Measurements from ENCODE around the gene RNASEH2B.
A peak's percentile ranks its signal among the peaks of the same experiment; 100 is the strongest.

RNASEH2B gene

GRCh38 chr13:50957620-50958019 is 48.0 kb downstream of the RNASEH2B start:
- Histone ChIP-seq H3K27me3 (ENCODE audit: insufficient read depth, low read depth) (no peaks in the 10 kb centered on the region), H3K27ac (no peak overlapping the region), H3K4me3 (IDR thresholded peaks at IDR 0.05; ENCODE audit: insufficient read depth, low read depth, low read length) (no peak overlapping the region), H3K4me1 (ENCODE audit: low read depth, poor library complexity, severe bottlenecking) (no peaks in the 10 kb centered on the region), H4K20me1 (ENCODE audit: insufficient read depth) (no peaks in the 10 kb centered on the region), H3K9ac (no peak overlapping the region), H3K36me3 (ENCODE audit: insufficient read depth) (no peaks in the 10 kb centered on the region), H3K4me2 (no peak overlapping the region), H2AFZ (ENCODE audit: low read depth) (no peak overlapping the region), H3K79me2 (ENCODE audit: insufficient read depth, low read depth) (no peaks in the 10 kb centered on the region)
- no peak for TF ChIP-seq CTCF (conservative IDR thresholded peaks at IDR 0.05; ENCODE audit: low read depth, low read length)

GRCh38 chr13:50969691-50970090 is 60.1 kb downstream of the RNASEH2B start:
- TF ChIP-seq CTCF (conservative IDR thresholded peaks at IDR 0.05; ENCODE audit: low read depth, low read length) = peak; percentile 34; the same call in 1 of the 2 replicates

GRCh38 chr13:50970956-50971355 is 61.4 kb downstream of the RNASEH2B start:
- Histone ChIP-seq H3K27me3 (ENCODE audit: insufficient read depth, low read depth) (no peaks in the 10 kb centered on the region), H2AFZ (ENCODE audit: low read depth) (no peak overlapping the region), H3K4me1 (ENCODE audit: low read depth, poor library complexity, severe bottlenecking) (peaks cover 24% of the 10 kb centered on the region), H4K20me1 (ENCODE audit: insufficient read depth) (no peaks in the 10 kb centered on the region), H3K79me2 (ENCODE audit: insufficient read depth, low read depth) (no peaks in the 10 kb centered on the region), H3K4me2 (no peak overlapping the region), H3K4me3 (IDR thresholded peaks at IDR 0.05; ENCODE audit: insufficient read depth, low read depth, low read length) (no peak overlapping the region), H3K36me3 (ENCODE audit: insufficient read depth) (no peaks in the 10 kb centered on the region), H3K27ac (no peak overlapping the region), H3K9ac (no peak overlapping the region)
- TF ChIP-seq CTCF (conservative IDR thresholded peaks at IDR 0.05; ENCODE audit: low read depth, low read length) = no peak

More at GRCh38 chr13:50969691-50970090, 60.1 kb downstream of the RNASEH2B start:
- Histone ChIP-seq H3K9ac (peak overlapping the region; percentile 26; the same call in 1 of the 2 replicates), H4K20me1 (ENCODE audit: insufficient read depth) (no peaks in the 10 kb centered on the region), H3K4me2 (peak overlapping the region; percentile 79), H2AFZ (ENCODE audit: low read depth) (no peak overlapping the region), H3K36me3 (ENCODE audit: insufficient read depth) (no peaks in the 10 kb centered on the region), H3K4me3 (IDR thresholded peaks at IDR 0.05; ENCODE audit: insufficient read depth, low read depth, low read length) (no peak overlapping the region), H3K27me3 (ENCODE audit: insufficient read depth, low read depth) (no peaks in the 10 kb centered on the region), H3K4me1 (ENCODE audit: low read depth, poor library complexity, severe bottlenecking) (peaks cover 24% of the 10 kb centered on the region), H3K79me2 (ENCODE audit: insufficient read depth, low read depth) (no peaks in the 10 kb centered on the region), H3K27ac (peak overlapping the region; percentile 67)

DNA sequence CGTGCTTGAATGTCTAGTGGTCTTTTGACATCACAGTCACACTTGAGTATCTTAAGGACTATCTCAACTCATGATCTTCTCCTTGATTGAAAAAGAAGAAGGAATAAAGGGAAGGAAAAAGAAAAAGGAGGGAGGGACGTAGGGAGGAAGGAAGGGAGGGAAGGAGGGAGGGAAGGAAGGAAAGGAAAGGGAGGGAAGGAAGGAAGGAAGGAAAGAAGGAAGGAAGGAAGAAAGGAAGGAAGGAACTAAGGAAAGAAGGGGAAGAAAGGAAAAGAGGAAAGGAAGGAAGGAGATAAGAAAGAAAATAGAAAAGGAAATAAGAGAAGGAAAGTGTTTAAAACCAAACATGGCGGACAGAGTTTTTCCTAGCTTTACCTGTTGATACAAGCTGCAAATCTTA is 64.7 kb downstream of the RNASEH2B start:
- Histone ChIP-seq H3K79me2 (ENCODE audit: insufficient read depth, low read depth) (no peaks in the 10 kb centered on the region), H3K27me3 (ENCODE audit: insufficient read depth, low read depth) (no peaks in the 10 kb centered on the region), H2AFZ (ENCODE audit: low read depth) (no peak overlapping the region), H3K9ac (no peak overlapping the region), H3K27ac (no peak overlapping the region), H3K4me1 (ENCODE audit: low read depth, poor library complexity, severe bottlenecking) (peaks cover 14% of the 10 kb centered on the region), H3K4me3 (IDR thresholded peaks at IDR 0.05; ENCODE audit: insufficient read depth, low read depth, low read length) (no peak overlapping the region), H3K36me3 (ENCODE audit: insufficient read depth) (no peaks in the 10 kb centered on the region), H4K20me1 (ENCODE audit: insufficient read depth) (no peaks in the 10 kb centered on the region), H3K4me2 (no peak overlapping the region)
- no peak for TF ChIP-seq CTCF (conservative IDR thresholded peaks at IDR 0.05; ENCODE audit: low read depth, low read length)
